Measurements from ENCODE around the gene NES.
A peak's percentile ranks its signal among the peaks of the same experiment; 100 is the strongest.

Gene NES

GRCh38 chr1:156703336-156703735, 26.1 kb upstream of the NES start:
- ATAC-seq: no peak

DNA sequence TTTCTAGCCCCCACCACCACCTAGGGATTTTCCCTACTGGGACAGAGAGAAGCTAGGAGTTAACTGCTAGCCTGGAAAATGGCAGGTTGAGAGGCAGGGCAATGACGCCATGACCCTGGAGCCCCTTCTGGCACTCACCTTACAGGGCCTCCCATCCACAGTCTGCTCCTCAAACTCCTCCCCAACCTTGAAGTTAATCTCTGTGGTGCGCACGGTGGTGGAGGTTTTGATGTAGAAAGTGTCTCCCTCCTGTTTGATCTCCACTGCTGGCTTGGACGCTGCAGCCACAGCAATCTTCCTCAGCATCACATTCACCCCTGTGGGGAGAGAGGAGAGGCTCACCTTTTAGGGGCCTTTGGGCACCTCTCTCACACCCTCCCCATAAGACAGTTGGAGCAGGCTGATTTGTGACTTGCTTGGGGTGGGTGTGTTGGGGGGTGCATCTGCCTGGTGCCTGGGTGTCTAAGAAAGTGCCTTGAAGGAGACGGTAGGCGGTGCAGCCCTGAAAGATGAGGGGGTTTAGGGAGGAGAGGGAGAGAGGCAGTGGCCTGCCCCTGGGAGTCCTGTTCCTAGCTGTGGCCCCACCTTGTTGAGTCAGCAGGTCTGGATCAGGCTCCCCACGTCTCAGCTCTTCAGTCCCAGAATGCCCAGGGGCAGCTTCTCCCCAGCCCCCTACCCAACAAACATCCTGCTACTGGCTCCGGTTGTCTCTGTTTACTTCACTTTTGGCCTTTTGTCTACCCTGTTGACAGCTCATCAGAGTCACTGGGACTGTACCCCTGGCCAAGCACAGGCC, 23.7 kb upstream of the NES start:
- no peak for ATAC-seq

DNA sequence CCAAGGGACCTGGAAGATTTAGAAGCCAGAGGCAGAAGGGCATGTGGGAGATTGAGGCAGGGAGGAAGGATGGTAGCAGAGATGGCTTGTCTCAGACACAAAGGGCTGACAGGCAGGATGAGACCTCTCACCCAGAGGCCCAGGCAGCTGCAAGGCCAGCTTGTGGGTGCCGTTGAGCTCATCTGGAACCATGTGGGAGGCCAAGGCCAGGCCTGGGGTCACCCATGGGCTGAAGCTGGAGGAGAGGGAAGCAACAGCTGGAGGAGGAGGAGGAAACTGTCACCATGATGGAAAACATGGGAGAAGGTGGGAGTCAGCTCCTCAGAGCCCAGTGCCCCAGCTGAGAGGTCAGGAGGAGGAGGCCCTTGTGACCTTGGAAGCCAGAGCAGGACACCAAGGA, 21.8 kb upstream of the NES start:
- ATAC-seq: no peak

DNA sequence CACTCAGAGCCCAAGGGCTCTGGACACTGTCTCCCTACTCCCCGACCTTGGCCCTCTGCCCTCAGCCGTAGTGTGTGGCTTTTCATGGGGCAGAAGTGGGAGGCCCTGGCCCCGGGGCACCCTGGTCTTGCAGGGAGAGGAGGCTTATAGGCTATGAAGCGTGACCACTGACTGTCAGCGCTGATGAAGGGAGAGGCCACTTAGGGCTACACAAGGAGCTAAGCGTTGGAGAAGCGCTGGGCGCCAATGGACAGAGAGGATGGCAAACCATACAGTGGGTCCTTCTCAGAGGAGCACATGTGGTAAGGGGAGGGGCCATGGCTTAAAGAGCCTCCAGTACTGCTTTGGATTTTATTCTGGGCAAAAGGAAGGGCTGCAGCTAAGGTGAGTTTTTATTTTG, 20.3 kb upstream of the NES start:
- ATAC-seq: no peak

DNA sequence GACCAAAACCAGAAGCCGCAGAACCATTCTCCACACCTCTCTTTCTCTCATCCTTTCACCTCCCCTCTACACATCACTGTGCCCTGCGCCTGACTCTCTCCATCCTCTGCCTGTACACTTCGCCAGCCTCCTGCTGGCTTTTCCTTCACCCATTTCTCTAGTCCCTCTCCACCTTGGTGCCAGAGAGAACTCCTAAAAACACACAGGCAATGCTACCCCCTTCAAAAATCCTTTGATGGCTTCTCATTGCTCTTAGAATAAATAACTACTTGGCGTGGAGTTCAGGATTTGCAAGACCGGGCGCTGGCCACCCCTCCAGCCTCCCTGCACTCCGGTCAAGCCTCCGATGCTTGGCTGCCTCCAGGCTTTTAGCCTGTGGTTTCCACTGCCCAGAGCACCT, 19.5 kb upstream of the NES start:
- no peak for ATAC-seq

GRCh38 chr1:156694690-156694962, 17.4 kb upstream of the NES start:
- ATAC-seq: no peak

DNA sequence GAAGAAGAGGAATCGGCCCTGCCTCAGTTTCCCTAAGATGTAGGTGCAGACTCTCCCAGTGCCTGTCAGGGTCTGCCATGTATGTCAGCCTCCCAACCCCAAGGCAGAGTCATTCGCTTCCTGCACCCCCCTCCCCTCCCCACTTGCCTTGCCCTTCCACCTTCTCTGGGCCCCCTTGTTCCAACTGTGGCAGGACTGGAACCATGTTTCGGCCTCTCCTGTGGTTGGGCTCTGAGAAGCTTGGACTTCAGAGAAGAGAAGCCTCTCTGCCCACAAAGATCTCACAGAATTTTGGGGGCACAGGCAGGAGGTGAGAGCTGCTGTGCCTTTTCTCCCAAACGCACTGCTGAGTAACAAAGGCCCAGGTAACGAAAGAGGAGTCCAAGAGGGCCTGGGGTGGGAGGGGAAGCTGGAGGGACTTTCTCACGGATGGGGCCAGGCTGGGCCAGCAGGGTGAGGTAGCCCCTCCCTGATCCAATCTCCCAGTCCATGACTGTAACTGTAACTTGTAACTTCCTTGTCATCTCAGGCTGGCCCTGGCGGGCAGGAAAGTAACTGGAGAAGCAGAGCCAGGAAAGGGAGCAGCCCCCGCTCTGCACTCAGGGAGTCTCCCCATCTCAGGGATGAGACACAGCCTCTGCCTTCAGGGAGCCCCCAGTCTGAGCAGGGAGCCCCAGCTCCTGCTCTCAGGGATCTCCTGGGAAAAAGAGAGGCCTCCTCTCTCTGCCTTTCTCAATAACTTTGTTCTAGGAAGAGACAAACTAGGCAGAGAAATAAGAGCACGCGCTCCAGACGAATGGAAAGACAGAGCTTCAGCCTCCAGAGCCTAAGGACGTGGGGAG, 16.9 kb upstream of the NES start:
- ATAC-seq: no peak

- no peak for ATAC-seq
Measured at GRCh38 chr1:156692925-156693847, 16.0 kb upstream of the NES start.

DNA sequence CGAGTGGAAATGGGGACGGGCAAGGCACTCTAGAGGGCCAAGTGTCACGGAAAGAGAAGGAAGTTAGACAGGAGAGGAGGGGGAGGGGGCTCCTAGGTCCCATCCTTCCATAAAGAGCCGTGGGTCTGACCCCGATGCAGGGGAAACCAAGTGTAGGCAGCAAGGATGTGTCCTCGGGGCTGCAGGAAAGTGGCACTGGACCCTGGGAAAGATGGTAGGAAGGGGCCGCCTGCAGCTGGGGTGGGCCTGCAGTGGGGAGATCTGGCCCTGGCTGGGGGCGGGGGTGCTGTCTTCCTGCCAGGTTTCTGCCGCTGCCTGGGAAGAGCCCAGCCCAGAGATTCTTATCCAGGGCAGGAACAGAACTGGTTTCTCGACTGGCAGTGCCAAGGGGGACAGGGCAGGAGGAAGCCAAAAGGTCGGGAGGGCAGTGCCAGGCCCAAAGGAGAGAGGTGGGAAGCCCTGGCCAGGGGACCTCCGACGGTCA, 15.3 kb upstream of the NES start:
- no peak for ATAC-seq

- ATAC-seq: no peak
Measured at GRCh38 chr1:156691665-156692440, 14.6 kb upstream of the NES start.

GRCh38 chr1:156691191-156691590, 14.0 kb upstream of the NES start:
- ATAC-seq: no peak

DNA sequence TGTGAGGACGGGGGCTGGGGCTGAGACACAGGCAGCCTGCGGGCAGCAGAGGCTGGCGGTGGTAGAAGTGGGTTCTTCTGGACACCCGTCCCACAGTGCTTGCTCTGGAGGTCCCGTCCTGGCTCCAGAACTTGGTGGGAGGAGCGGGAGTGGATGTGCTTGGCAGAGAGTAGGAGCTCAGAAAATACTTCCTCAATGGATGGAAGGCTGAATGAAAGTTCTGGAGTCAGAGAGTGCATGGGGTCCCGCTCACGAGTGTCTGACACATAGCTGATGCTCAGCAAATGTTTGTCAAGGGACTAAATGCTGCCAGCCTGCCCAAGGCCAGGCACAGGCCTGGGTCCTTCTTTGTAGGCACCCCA, 13.4 kb upstream of the NES start:
- ATAC-seq: no peak

DNA sequence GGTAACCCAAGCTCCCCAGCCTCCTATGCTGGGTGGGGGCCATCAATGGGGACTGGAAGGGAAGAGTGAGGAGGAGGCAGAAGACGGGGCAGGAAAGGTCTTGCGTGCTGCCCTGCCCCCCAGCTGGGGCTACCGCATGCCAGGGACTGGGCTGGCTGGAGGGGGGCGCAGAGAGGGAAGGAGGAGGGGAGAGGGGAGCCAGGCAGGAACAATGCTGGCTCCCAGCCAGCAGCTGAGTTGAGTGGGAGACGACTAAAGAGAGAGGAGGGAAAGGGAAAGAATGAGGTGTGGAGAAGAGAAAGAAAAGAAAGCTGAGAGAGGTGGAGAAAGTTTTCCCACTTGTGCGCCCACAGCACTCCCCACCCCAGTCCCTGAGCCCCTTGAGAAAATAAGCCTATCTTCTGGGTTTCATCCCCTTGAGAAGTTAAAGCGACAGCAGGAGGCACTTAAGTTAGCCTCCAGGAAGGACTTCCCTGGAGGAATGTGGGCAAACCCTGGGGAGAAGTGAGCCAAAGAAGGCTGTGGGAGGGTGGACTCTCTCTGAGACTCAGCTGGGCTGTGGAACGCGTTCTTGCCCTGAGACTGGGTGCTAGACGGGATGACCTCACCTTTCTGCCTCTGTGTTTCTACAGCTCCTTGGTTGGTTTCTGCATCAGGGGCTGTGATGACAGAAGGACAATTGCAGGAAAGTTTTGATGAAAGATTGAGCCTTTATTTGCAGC, 12.9 kb upstream of the NES start:
- no peak for ATAC-seq

GRCh38 chr1:156689035-156689952, 12.1 kb upstream of the NES start:
- ATAC-seq: peak; percentile 93 to 94

DNA sequence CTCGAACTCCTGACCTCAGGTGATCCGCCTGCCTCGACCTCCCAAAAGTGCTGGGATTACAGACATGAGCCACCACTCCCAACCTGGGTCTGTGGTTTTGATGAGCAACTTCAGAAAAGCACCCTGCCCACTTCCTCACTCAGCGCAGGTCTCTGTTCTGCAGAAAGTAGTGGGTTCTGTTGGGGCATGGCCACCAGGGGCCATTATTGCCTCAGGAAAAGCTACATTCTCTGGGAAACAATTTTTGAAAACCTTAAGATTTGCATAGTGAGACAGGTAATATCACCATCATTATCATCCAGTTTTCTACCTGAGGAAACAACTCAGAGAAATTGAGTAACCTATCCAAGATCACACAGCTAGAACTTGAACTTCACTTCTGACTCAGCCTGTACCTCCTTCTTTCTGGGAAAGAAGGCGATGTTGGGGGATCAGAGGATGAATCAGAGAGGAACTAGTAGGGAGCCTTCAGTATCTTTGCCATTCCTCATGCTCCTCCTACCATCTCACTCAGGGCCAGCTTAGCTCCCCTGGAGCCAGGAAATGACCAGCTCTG, 7.1 kb upstream of the NES start:
- peak; percentile 48 to 60 for ATAC-seq

- no peak for ATAC-seq
Measured at GRCh38 chr1:156682166-156682890, 5.1 kb upstream of the NES start.

DNA sequence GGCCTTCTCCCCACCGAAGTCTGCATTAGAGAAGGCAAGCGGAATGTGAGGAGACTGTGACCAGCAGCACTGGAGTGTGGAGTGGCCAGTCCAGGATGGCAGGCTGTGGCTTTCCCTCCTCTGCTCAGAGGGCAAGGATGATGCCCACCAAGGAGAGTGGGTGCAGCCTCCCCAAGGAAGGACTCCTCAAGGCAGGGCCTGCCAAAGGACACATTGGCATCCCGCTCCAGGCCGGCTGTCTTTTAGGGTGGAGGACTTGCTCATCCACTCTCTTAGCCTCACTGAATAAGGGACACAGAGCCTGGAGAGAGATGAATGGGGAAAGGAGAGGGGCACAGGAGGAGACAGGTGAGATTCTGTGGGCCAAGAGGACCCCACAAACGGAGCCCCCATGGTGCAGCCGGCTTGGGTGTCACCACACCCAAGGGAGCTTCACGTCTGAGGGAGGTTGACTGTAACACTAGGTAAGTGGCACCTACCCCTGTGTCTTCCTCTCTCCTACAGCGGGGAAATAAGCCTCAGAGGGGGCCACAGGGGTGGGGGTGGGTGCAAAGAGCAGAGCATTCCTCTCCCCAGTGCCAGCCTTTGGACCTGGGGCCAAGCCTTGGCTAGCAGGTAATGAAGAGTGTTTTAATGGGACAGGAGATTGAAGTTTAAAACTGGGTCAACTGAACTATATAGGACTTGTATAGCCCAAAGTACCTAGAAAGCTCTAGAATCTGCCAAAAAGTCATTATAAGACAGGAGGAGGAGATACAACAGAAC, 4.2 kb upstream of the NES start:
- no peak for ATAC-seq

- no peak for ATAC-seq
Measured at GRCh38 chr1:156680056-156680455, 2.8 kb upstream of the NES start.
